ENCODE measurements around the gene CTRL. TPM values are rescaled to one million over a fixed set of nuclear protein-coding genes. Genes with fewer than 3 reads are reported as not detected.

CTRL gene
- total RNA-seq, 4 donors from 2014 or later = 0.87 to 3.6 (median 1.6) TPM

GRCh38 chr16:67954421-67955196, 22.9 kb upstream of the CTRL start:
- TF ChIP-seq POLR2A (IDR thresholded peaks at IDR 0.05) = no peak
- TF ChIP-seq, protein P1, sequence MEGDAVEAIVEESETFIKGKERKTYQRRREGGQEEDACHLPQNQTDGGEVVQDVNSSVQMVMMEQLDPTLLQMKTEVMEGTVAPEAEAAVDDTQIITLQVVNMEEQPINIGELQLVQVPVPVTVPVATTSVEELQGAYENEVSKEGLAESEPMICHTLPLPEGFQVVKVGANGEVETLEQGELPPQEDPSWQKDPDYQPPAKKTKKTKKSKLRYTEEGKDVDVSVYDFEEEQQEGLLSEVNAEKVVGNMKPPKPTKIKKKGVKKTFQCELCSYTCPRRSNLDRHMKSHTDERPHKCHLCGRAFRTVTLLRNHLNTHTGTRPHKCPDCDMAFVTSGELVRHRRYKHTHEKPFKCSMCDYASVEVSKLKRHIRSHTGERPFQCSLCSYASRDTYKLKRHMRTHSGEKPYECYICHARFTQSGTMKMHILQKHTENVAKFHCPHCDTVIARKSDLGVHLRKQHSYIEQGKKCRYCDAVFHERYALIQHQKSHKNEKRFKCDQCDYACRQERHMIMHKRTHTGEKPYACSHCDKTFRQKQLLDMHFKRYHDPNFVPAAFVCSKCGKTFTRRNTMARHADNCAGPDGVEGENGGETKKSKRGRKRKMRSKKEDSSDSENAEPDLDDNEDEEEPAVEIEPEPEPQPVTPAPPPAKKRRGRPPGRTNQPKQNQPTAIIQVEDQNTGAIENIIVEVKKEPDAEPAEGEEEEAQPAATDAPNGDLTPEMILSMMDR (IDR thresholded peaks at IDR 0.05) = no peak
- TF ChIP-seq EP300 (IDR thresholded peaks at IDR 0.05) = no peak
- H3K27me3 ChIP-seq = no peaks in the 10 kb centered on the region
- H3K36me3 ChIP-seq = peaks cover 7 to 87% (median 10%) of the 10 kb centered on the region in 3 donors
- H3K4me1 ChIP-seq = peaks cover 0 to 48% (median 16%) of the 10 kb centered on the region in 4 donors
- 78 to 85% methylated on average over 8 to 9 of the region's 10 CpGs for WGBS, 2 donors
- H3K4me3 ChIP-seq = no peak overlapping the region
- H3K9me3 ChIP-seq = no peaks in the 10 kb centered on the region
- peak overlapping the region in 1 of 4 donors; percentile 40 for H3K27ac ChIP-seq
- DNase-seq (ENCODE audit: low spot score in 2 of 2) = no peak

- peaks cover 0 to 40% (median 10%) of the 10 kb centered on the region in 4 donors for H3K4me1 ChIP-seq
- H3K27ac ChIP-seq = peak overlapping the region in 1 of 4 donors; percentile 40
- DNase-seq (ENCODE audit: low spot score in 2 of 2) = no peak
- H3K4me3 ChIP-seq = no peak overlapping the region
- peaks cover 10 to 87% (median 13%) of the 10 kb centered on the region in 3 donors for H3K36me3 ChIP-seq
- no peak for TF ChIP-seq EP300 (IDR thresholded peaks at IDR 0.05)
- H3K9me3 ChIP-seq = no peaks in the 10 kb centered on the region
- H3K27me3 ChIP-seq = no peaks in the 10 kb centered on the region
- WGBS, 2 donors = 83 to 93% methylated on average over 8 of the region's 8 CpGs
These were observed 22.1 kb upstream of the CTRL start for GRCh38 chr16:67953641-67954375.

DNA sequence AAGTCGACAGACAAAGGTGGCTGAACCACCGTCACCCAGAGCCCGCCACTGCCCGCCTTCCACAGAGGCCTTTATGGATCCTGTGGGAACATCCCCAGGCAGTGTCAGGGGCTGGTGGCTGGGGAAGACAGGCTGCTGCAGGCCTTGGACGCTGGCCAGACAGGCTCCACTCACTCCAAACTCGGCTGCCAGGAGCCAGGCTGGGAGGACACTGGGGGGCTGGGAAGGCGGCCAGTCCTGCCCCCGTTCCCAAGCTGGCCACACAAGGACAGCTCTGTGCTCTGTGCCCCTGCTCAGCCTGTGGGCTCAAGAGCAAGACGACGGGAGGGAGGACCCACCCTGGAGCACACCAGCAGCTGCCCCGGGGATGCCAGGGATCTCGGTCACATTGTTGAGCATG, 19.8 kb upstream of the CTRL start:
- H3K27me3 ChIP-seq = no peaks in the 10 kb centered on the region
- DNase-seq (ENCODE audit: low spot score in 2 of 2) = no peak
- WGBS, 2 donors = 40 to 49% methylated on average over 2 to 7 of the region's 12 CpGs
- H3K27ac ChIP-seq = peak overlapping the region in 2 of 4 donors; percentile 26 to 74
- H3K4me1 ChIP-seq = peaks cover 0 to 54% (median 10%) of the 10 kb centered on the region in 4 donors
- H3K36me3 ChIP-seq = peaks cover 10 to 93% (median 24%) of the 10 kb centered on the region in 3 donors
- no peak overlapping the region for H3K4me3 ChIP-seq
- no peaks in the 10 kb centered on the region for H3K9me3 ChIP-seq
- TF ChIP-seq, protein P1 (IDR thresholded peaks at IDR 0.05) = no peak
- peak in 1 of 2 donors; percentile 12 for TF ChIP-seq POLR2A (IDR thresholded peaks at IDR 0.05)
- TF ChIP-seq EP300 (IDR thresholded peaks at IDR 0.05) = peak in 1 of 2 donors; percentile 67

GRCh38 chr16:67950335-67950843, 18.7 kb upstream of the CTRL start:
- peaks cover 10 to 93% (median 27%) of the 10 kb centered on the region in 3 donors for H3K36me3 ChIP-seq
- no peak overlapping the region for H3K4me3 ChIP-seq
- H3K9me3 ChIP-seq = no peaks in the 10 kb centered on the region
- DNase-seq (ENCODE audit: low spot score in 2 of 2) = no peak
- no peaks in the 10 kb centered on the region for H3K27me3 ChIP-seq
- H3K4me1 ChIP-seq = peaks cover 0 to 64% (median 12%) of the 10 kb centered on the region in 4 donors
- H3K27ac ChIP-seq = peak overlapping the region in 2 of 4 donors; percentile 11 to 74
- WGBS, 2 donors = 68 to 74% methylated on average over 12 to 14 of the region's 16 CpGs
- TF ChIP-seq EP300 (IDR thresholded peaks at IDR 0.05) = no peak
- TF ChIP-seq, protein P1 (IDR thresholded peaks at IDR 0.05) = no peak
- TF ChIP-seq POLR2A (IDR thresholded peaks at IDR 0.05) = no peak

GRCh38 chr16:67949645-67950044, 18.0 kb upstream of the CTRL start:
- H3K27me3 ChIP-seq = no peaks in the 10 kb centered on the region
- H3K4me1 ChIP-seq = peaks cover 0 to 71% (median 19%) of the 10 kb centered on the region in 4 donors
- WGBS, 2 donors = 92 to 93% methylated on average over 6 of the region's 11 CpGs
- no peak for DNase-seq (ENCODE audit: low spot score in 2 of 2)
- H3K4me3 ChIP-seq = no peak overlapping the region
- no peak for TF ChIP-seq EP300 (IDR thresholded peaks at IDR 0.05)
- peaks cover 14 to 93% (median 27%) of the 10 kb centered on the region in 3 donors for H3K36me3 ChIP-seq
- peak overlapping the region in 2 of 4 donors; percentile 11 to 74 for H3K27ac ChIP-seq
- no peaks in the 10 kb centered on the region for H3K9me3 ChIP-seq
